Measurements from ENCODE around the gene ISCU.

The ISCU gene

DNA sequence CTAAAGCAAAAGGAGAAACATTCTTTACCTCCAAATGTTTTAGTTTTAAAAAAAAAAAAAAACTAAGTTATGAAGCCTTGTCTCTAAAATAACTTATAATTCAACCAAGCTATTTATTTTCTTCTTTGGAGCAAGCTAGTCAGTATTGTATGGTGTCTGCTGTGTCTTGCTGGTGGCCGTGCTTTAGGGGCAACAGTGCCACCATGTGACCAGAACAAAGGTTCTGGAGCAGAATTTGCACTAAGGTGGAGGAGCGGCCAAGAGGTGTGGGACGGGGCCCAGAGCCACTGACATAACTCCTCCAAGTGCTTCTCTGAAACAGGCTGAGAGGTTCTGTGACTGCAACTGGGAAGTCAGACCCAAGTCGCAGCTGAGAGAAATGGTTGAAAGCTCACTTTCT, 42.8 kb upstream of the ISCU start:
- Histone ChIP-seq H3K27me3 (ENCODE audit: control insufficient read depth, insufficient read depth, low read length, poor library complexity, severe bottlenecking) (no peaks in the 10 kb centered on the region), H3K9me3 (ENCODE audit: control insufficient read depth, low read length) (no peaks in the 10 kb centered on the region), H3K36me3 (ENCODE audit: control insufficient read depth, insufficient read depth, low read length) (peaks cover 57% of the 10 kb centered on the region), H3K4me3 (ENCODE audit: insufficient read depth, low read depth, low read length) (no peak overlapping the region), H3K27ac (ENCODE audit: insufficient read depth, low read depth, low read length, poor library complexity, severe bottlenecking) (no peak overlapping the region), H3K4me1 (ENCODE audit: control insufficient read depth, insufficient read depth, low read length) (peaks cover 7% of the 10 kb centered on the region)
- 84% methylated on average over 4 of the region's 4 CpGs for WGBS, 2 experiments

DNA sequence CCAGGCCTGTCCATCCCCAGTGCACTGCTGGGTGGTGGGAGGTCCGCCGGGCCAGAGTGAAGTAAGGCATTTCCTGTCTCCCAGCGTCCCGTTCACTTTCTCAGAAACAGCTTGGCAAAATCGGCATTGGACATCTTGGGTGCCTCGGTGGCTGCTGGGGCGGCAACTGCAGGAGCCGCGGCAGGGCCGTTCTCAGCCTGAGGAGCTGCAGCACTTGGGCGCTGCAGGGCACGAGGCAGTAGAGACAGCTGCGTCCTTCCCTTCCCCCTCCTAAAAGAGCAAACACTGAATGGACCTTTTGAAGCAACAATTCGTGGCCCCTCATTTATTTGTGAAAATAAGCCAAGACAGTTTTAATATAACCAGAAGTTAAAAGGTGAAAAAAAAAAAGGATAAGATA, 39.0 kb upstream of the ISCU start:
- Histone ChIP-seq H3K4me1 (ENCODE audit: control insufficient read depth, insufficient read depth, low read length) (peaks cover 3% of the 10 kb centered on the region), H3K27me3 (ENCODE audit: control insufficient read depth, insufficient read depth, low read length, poor library complexity, severe bottlenecking) (no peaks in the 10 kb centered on the region), H3K4me3 (ENCODE audit: insufficient read depth, low read depth, low read length) (no peak overlapping the region), H3K27ac (ENCODE audit: insufficient read depth, low read depth, low read length, poor library complexity, severe bottlenecking) (no peak overlapping the region), H3K9me3 (ENCODE audit: control insufficient read depth, low read length) (no peaks in the 10 kb centered on the region), H3K36me3 (ENCODE audit: control insufficient read depth, insufficient read depth, low read length) (peaks cover 58% of the 10 kb centered on the region)
- WGBS, 2 experiments, result 95% methylated on average over 13 to 14 of the region's 14 CpGs

DNA sequence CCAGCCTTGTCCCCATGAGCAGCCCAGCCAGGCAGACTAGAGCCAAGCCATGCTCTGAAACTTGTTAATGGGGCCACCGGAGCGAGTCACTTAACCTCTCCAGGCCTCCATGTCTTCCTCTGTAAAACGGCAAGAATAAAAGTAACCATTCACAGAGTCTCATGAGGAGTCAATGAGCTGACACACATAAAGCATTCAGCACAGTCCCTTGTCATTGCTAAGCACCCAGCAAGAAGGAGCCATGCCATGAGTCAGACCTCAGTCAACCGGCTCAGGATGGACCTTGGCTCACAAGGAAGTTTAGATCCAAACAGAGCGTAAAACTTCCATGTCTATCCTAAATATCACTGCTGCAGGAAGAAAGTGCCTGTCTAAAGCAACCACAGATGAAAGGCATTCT, 36.7 kb upstream of the ISCU start:
- Histone ChIP-seq H3K9me3 (ENCODE audit: control insufficient read depth, low read length) (no peaks in the 10 kb centered on the region), H3K4me1 (ENCODE audit: control insufficient read depth, insufficient read depth, low read length) (peaks cover 3% of the 10 kb centered on the region), H3K4me3 (ENCODE audit: insufficient read depth, low read depth, low read length) (no peak overlapping the region), H3K27ac (ENCODE audit: insufficient read depth, low read depth, low read length, poor library complexity, severe bottlenecking) (no peak overlapping the region), H3K36me3 (ENCODE audit: control insufficient read depth, insufficient read depth, low read length) (peaks cover 50% of the 10 kb centered on the region), H3K27me3 (ENCODE audit: control insufficient read depth, insufficient read depth, low read length, poor library complexity, severe bottlenecking) (no peaks in the 10 kb centered on the region)
- WGBS, 2 experiments, result 82 to 85% methylated on average over 5 of the region's 5 CpGs

DNA sequence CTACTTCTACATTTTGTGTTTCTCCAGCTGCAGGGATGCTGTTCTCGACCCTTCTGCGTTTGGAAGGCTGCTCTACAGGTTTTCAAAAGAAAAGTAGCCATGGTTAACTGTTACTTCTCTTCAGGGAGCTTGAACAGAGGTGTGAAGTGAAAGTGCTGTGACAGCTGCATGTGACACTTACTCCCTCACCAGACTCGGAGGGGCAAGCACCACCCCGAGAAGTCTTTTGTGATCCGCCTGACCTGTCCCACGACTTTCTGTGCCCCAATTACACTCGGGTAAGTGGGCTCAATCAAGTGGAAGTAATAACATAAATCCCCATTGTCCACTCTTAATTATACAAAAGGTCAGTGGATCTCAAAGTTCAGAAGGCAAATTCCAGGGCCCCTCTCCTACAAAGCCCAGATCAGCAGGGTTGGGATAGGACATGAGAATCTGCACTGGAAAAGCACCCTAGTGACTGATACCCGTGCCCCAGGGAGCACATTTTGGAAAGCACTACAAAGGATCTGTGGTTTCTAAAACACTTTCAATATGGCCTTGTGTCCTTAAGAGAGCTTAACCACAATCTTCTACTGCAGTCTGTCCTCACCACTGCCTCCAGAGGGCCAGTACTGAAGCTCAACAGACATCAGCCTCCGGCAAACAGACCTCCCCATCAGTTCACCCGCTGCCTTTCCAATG, 35.8 kb upstream of the ISCU start:
- H3K4me1 ChIP-seq (ENCODE audit: control insufficient read depth, insufficient read depth, low read length), result peaks cover 3% of the 10 kb centered on the region
- no peak overlapping the region for H3K4me3 ChIP-seq (ENCODE audit: insufficient read depth, low read depth, low read length)
- peaks cover 51% of the 10 kb centered on the region for H3K36me3 ChIP-seq (ENCODE audit: control insufficient read depth, insufficient read depth, low read length)
- H3K9me3 ChIP-seq (ENCODE audit: control insufficient read depth, low read length), result no peaks in the 10 kb centered on the region
- 61 to 65% methylated on average over 10 of the region's 10 CpGs for WGBS, 2 experiments
- H3K27me3 ChIP-seq (ENCODE audit: control insufficient read depth, insufficient read depth, low read length, poor library complexity, severe bottlenecking), result no peaks in the 10 kb centered on the region
- H3K27ac ChIP-seq (ENCODE audit: insufficient read depth, low read depth, low read length, poor library complexity, severe bottlenecking), result peak overlapping the region; percentile 84

GRCh38 chr12:108527166-108527496, 35.3 kb upstream of the ISCU start:
- Histone ChIP-seq H3K4me1 (ENCODE audit: control insufficient read depth, insufficient read depth, low read length) (peaks cover 3% of the 10 kb centered on the region), H3K9me3 (ENCODE audit: control insufficient read depth, low read length) (no peaks in the 10 kb centered on the region), H3K36me3 (ENCODE audit: control insufficient read depth, insufficient read depth, low read length) (peaks cover 56% of the 10 kb centered on the region), H3K4me3 (ENCODE audit: insufficient read depth, low read depth, low read length) (no peak overlapping the region), H3K27ac (ENCODE audit: insufficient read depth, low read depth, low read length, poor library complexity, severe bottlenecking) (peak overlapping the region; percentile 84), H3K27me3 (ENCODE audit: control insufficient read depth, insufficient read depth, low read length, poor library complexity, severe bottlenecking) (no peaks in the 10 kb centered on the region)
- WGBS, 2 experiments, result 89% methylated on average over 6 of the region's 6 CpGs

- no peaks in the 10 kb centered on the region for H3K27me3 ChIP-seq (ENCODE audit: control insufficient read depth, insufficient read depth, low read length, poor library complexity, severe bottlenecking)
- no peak overlapping the region for H3K27ac ChIP-seq (ENCODE audit: insufficient read depth, low read depth, low read length, poor library complexity, severe bottlenecking)
- no peak overlapping the region for H3K4me3 ChIP-seq (ENCODE audit: insufficient read depth, low read depth, low read length)
- peaks cover 3% of the 10 kb centered on the region for H3K4me1 ChIP-seq (ENCODE audit: control insufficient read depth, insufficient read depth, low read length)
- H3K9me3 ChIP-seq (ENCODE audit: control insufficient read depth, low read length), result no peaks in the 10 kb centered on the region
- 92 to 95% methylated on average over 9 of the region's 9 CpGs for WGBS, 2 experiments
- peaks cover 41% of the 10 kb centered on the region for H3K36me3 ChIP-seq (ENCODE audit: control insufficient read depth, insufficient read depth, low read length)
These were observed 32.2 kb upstream of the ISCU start for GRCh38 chr12:108530161-108530560.

DNA sequence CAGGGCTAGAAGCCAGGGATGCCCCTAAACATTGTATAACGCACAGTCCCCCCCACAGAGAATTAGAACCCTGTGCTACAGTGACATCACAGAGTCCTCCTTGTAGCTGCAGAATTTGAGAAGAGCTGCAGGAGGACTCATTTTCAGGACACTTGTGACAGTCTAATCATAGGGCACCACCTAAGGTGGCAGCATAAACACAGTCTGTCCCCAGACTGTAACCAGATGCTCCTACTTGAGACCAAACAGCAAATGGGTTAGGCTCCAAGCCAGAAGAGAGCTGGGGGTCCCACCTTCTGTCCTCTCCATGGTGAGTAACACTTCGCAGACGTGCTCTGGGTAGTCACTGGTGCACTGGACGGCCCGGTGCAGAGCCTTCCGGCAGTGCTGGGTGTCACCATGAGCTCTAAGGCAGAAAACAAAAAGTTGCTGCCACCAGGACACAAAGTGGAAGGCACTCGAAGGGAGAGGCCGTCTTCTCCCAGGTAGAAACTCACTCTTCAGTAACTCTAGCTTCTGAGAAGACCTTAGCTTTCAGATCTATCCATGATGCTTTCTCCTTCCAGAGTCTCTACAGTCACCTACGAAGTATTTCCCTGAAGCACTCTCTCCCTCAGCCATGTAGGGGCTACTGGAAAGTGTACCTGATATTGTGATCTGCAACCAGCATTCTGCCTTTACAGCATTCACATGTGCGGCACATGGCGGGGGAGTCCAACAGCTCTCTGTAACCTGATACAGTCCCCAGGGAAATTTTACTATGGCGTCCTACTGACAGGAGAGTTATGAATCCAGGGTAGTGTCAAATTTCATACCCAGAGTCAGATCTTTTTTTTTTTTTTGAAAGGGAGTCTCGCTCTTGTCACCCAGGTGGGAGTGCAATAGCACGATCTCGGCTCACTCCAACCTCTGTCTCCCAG, 30.2 kb upstream of the ISCU start:
- no peaks in the 10 kb centered on the region for H3K9me3 ChIP-seq (ENCODE audit: control insufficient read depth, low read length)
- no peak overlapping the region for H3K27ac ChIP-seq (ENCODE audit: insufficient read depth, low read depth, low read length, poor library complexity, severe bottlenecking)
- WGBS, 2 experiments, result 93 to 95% methylated on average over 15 of the region's 15 CpGs
- H3K4me3 ChIP-seq (ENCODE audit: insufficient read depth, low read depth, low read length), result no peak overlapping the region
- peaks cover 41% of the 10 kb centered on the region for H3K36me3 ChIP-seq (ENCODE audit: control insufficient read depth, insufficient read depth, low read length)
- H3K27me3 ChIP-seq (ENCODE audit: control insufficient read depth, insufficient read depth, low read length, poor library complexity, severe bottlenecking), result no peaks in the 10 kb centered on the region
- H3K4me1 ChIP-seq (ENCODE audit: control insufficient read depth, insufficient read depth, low read length), result no peaks in the 10 kb centered on the region

DNA sequence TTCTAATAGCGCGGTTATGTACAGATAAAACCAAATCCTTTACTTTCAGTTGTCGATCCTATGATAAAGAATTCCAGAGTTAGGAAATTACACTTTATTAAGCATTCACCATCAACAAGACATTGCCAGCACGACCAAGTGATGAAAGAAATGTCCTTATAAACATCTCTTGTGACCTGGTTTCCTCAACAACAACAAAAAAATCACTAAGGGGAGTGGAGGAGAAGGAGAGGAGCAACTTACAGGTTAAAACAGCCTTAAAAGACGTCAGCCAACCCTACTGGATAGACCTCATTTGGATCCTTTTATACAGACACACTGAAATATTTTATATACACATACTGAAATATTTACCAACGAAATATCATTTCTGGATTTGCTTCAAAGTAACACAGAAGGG, 24.2 kb upstream of the ISCU start:
- H3K27me3 ChIP-seq (ENCODE audit: control insufficient read depth, insufficient read depth, low read length, poor library complexity, severe bottlenecking), result no peaks in the 10 kb centered on the region
- H3K4me3 ChIP-seq (ENCODE audit: insufficient read depth, low read depth, low read length), result no peak overlapping the region
- no peak overlapping the region for H3K27ac ChIP-seq (ENCODE audit: insufficient read depth, low read depth, low read length, poor library complexity, severe bottlenecking)
- H3K9me3 ChIP-seq (ENCODE audit: control insufficient read depth, low read length), result no peaks in the 10 kb centered on the region
- no peaks in the 10 kb centered on the region for H3K4me1 ChIP-seq (ENCODE audit: control insufficient read depth, insufficient read depth, low read length)
- 88 to 89% methylated on average over 6 of the region's 6 CpGs for WGBS, 2 experiments
- peaks cover 28% of the 10 kb centered on the region for H3K36me3 ChIP-seq (ENCODE audit: control insufficient read depth, insufficient read depth, low read length)

- WGBS, 2 experiments, result 95 to 96% methylated on average over 10 of the region's 10 CpGs
- H3K9me3 ChIP-seq (ENCODE audit: control insufficient read depth, low read length), result no peaks in the 10 kb centered on the region
- peaks cover 31% of the 10 kb centered on the region for H3K36me3 ChIP-seq (ENCODE audit: control insufficient read depth, insufficient read depth, low read length)
- H3K27ac ChIP-seq (ENCODE audit: insufficient read depth, low read depth, low read length, poor library complexity, severe bottlenecking), result no peak overlapping the region
- H3K4me1 ChIP-seq (ENCODE audit: control insufficient read depth, insufficient read depth, low read length), result no peaks in the 10 kb centered on the region
- no peak overlapping the region for H3K4me3 ChIP-seq (ENCODE audit: insufficient read depth, low read depth, low read length)
- no peaks in the 10 kb centered on the region for H3K27me3 ChIP-seq (ENCODE audit: control insufficient read depth, insufficient read depth, low read length, poor library complexity, severe bottlenecking)
These were observed 23.7 kb upstream of the ISCU start for GRCh38 chr12:108538616-108539195.

DNA sequence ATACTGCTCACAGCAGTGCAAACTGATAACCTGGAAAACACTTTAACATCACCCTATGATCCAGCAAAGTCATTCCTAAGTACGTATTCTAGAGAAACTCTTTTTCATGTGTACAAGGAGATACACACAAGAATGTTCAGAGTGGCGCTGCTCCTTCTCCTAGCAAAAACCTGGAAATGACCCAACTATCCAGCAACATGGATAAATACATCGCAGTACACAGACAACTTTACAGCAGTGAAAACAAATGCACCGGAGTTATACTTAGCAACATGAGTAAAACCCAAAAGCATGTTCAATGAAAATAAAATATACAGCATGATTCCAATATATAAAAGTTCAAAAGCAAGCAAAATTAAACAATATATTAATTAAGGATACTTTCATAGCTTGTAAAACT, 20.1 kb upstream of the ISCU start:
- Histone ChIP-seq H3K27me3 (ENCODE audit: control insufficient read depth, insufficient read depth, low read length, poor library complexity, severe bottlenecking) (no peaks in the 10 kb centered on the region), H3K36me3 (ENCODE audit: control insufficient read depth, insufficient read depth, low read length) (peaks cover 38% of the 10 kb centered on the region), H3K27ac (ENCODE audit: insufficient read depth, low read depth, low read length, poor library complexity, severe bottlenecking) (no peak overlapping the region), H3K9me3 (ENCODE audit: control insufficient read depth, low read length) (no peaks in the 10 kb centered on the region), H3K4me3 (ENCODE audit: insufficient read depth, low read depth, low read length) (no peak overlapping the region), H3K4me1 (ENCODE audit: control insufficient read depth, insufficient read depth, low read length) (no peaks in the 10 kb centered on the region)
- WGBS, 2 experiments, result 95% methylated on average over 3 to 4 of the region's 4 CpGs

Data from ectodermal cell (in vitro differentiated cells).